ENCODE results near the gene PGP. TPM values are rescaled to one million over a fixed set of nuclear protein-coding genes. Genes with fewer than 3 reads are reported as not detected.

The PGP gene
- total RNA-seq, 2 experiments from 2014 or later, result 11.2 to 12.2 TPM

GRCh38 chr16:2235695-2236336 lies 21.2 kb upstream of the PGP start:
- H3K4me3 Mint-ChIP-seq, result no peak overlapping the region
- no peaks in the 10 kb centered on the region for H3K27me3 Mint-ChIP-seq (ENCODE audit: low read depth)
- peaks cover 15% of the 10 kb centered on the region for H3K36me3 Mint-ChIP-seq (ENCODE audit: low read depth)
- no peaks in the 10 kb centered on the region for H3K9me3 Mint-ChIP-seq
- no peak for DNase-seq
- CTCF ChIA-PET, result no interaction called here
- no peaks in the 10 kb centered on the region for H3K4me1 Mint-ChIP-seq (ENCODE audit: low read depth)
- no peak overlapping the region for H3K27ac Mint-ChIP-seq
- intact Hi-C loops (cut with micrococcal nuclease), result no loop called here

- CTCF ChIA-PET, result no interaction called here
Measured at GRCh38 chr16:2235234-2235651, 20.6 kb upstream of the PGP start.

GRCh38 chr16:2234813-2235170 lies 20.2 kb upstream of the PGP start:
- intact Hi-C loops (cut with micrococcal nuclease), result no loop called here
- DNase-seq, result no peak
- CTCF ChIA-PET, result no interaction called here
- Mint-ChIP-seq H3K4me3 (no peak overlapping the region), H3K27ac (no peak overlapping the region), H3K36me3 (ENCODE audit: low read depth) (peaks cover 18% of the 10 kb centered on the region), H3K27me3 (ENCODE audit: low read depth) (no peaks in the 10 kb centered on the region), H3K9me3 (no peaks in the 10 kb centered on the region), H3K4me1 (ENCODE audit: low read depth) (no peaks in the 10 kb centered on the region)

More at GRCh38 chr16:2235234-2235651, 20.6 kb upstream of the PGP start:
- peaks cover 15% of the 10 kb centered on the region for H3K36me3 Mint-ChIP-seq (ENCODE audit: low read depth)
- H3K4me3 Mint-ChIP-seq, result no peak overlapping the region
- no peaks in the 10 kb centered on the region for H3K9me3 Mint-ChIP-seq
- H3K4me1 Mint-ChIP-seq (ENCODE audit: low read depth), result no peaks in the 10 kb centered on the region
- intact Hi-C loops (cut with micrococcal nuclease), result no loop called here
- no peak overlapping the region for H3K27ac Mint-ChIP-seq
- DNase-seq, result no peak
- no peaks in the 10 kb centered on the region for H3K27me3 Mint-ChIP-seq (ENCODE audit: low read depth)

GRCh38 chr16:2233872-2234812 lies 19.5 kb upstream of the PGP start:
- no peak overlapping the region for H3K4me3 Mint-ChIP-seq
- H3K27me3 Mint-ChIP-seq (ENCODE audit: low read depth), result no peaks in the 10 kb centered on the region
- DNase-seq, result no peak
- H3K9me3 Mint-ChIP-seq, result no peaks in the 10 kb centered on the region
- H3K4me1 Mint-ChIP-seq (ENCODE audit: low read depth), result no peaks in the 10 kb centered on the region
- H3K27ac Mint-ChIP-seq, result no peak overlapping the region
- CTCF ChIA-PET, result no interaction called here
- intact Hi-C loops (cut with micrococcal nuclease), result no loop called here
- H3K36me3 Mint-ChIP-seq (ENCODE audit: low read depth), result peaks cover 22% of the 10 kb centered on the region

- no peak overlapping the region for H3K27ac Mint-ChIP-seq
- H3K4me3 Mint-ChIP-seq, result no peak overlapping the region
- no peaks in the 10 kb centered on the region for H3K4me1 Mint-ChIP-seq (ENCODE audit: low read depth)
- no peaks in the 10 kb centered on the region for H3K9me3 Mint-ChIP-seq
- H3K36me3 Mint-ChIP-seq (ENCODE audit: low read depth), result peaks cover 22% of the 10 kb centered on the region
- no peaks in the 10 kb centered on the region for H3K27me3 Mint-ChIP-seq (ENCODE audit: low read depth)
- intact Hi-C loops (cut with micrococcal nuclease), result no loop called here
- no peak for DNase-seq
- CTCF ChIA-PET, result no interaction called here
Measured at GRCh38 chr16:2233046-2233775, 18.6 kb upstream of the PGP start.

GRCh38 chr16:2232094-2232990 lies 17.7 kb upstream of the PGP start:
- H3K9me3 Mint-ChIP-seq, result no peaks in the 10 kb centered on the region
- H3K4me1 Mint-ChIP-seq (ENCODE audit: low read depth), result no peaks in the 10 kb centered on the region
- no peak overlapping the region for H3K27ac Mint-ChIP-seq
- peaks cover 22% of the 10 kb centered on the region for H3K36me3 Mint-ChIP-seq (ENCODE audit: low read depth)
- no peak overlapping the region for H3K4me3 Mint-ChIP-seq
- intact Hi-C loops (cut with micrococcal nuclease), result no loop called here
- no peak for DNase-seq
- CTCF ChIA-PET, result no interaction called here
- H3K27me3 Mint-ChIP-seq (ENCODE audit: low read depth), result no peaks in the 10 kb centered on the region

GRCh38 chr16:2231016-2231931 lies 16.6 kb upstream of the PGP start:
- Mint-ChIP-seq H3K27ac (no peak overlapping the region), H3K9me3 (no peaks in the 10 kb centered on the region), H3K4me1 (ENCODE audit: low read depth) (peaks cover 3% of the 10 kb centered on the region), H3K27me3 (ENCODE audit: low read depth) (no peaks in the 10 kb centered on the region), H3K4me3 (no peak overlapping the region), H3K36me3 (ENCODE audit: low read depth) (peaks cover 22% of the 10 kb centered on the region)
- CTCF ChIA-PET, result no interaction called here
- no peak for DNase-seq
- intact Hi-C loops (cut with micrococcal nuclease), result no loop called here

- Mint-ChIP-seq H3K9me3 (no peaks in the 10 kb centered on the region), H3K4me1 (ENCODE audit: low read depth) (peaks cover 8% of the 10 kb centered on the region), H3K27me3 (ENCODE audit: low read depth) (no peaks in the 10 kb centered on the region), H3K27ac (no peak overlapping the region), H3K4me3 (no peak overlapping the region), H3K36me3 (ENCODE audit: low read depth) (peaks cover 19% of the 10 kb centered on the region)
- CTCF ChIA-PET, result no interaction called here
- intact Hi-C loops (cut with micrococcal nuclease), result no loop called here
- no peak for DNase-seq
Measured at GRCh38 chr16:2230376-2230775, 15.7 kb upstream of the PGP start.

- intact Hi-C loops (cut with micrococcal nuclease), result no loop called here
- no peak overlapping the region for H3K27ac Mint-ChIP-seq
- no peaks in the 10 kb centered on the region for H3K9me3 Mint-ChIP-seq
- no peak for DNase-seq
- no peaks in the 10 kb centered on the region for H3K27me3 Mint-ChIP-seq (ENCODE audit: low read depth)
- peaks cover 13% of the 10 kb centered on the region for H3K4me1 Mint-ChIP-seq (ENCODE audit: low read depth)
- H3K4me3 Mint-ChIP-seq, result no peak overlapping the region
- peaks cover 17% of the 10 kb centered on the region for H3K36me3 Mint-ChIP-seq (ENCODE audit: low read depth)
- CTCF ChIA-PET, result no interaction called here
Measured at GRCh38 chr16:2229632-2230250, 15.1 kb upstream of the PGP start.

- CTCF ChIA-PET, result no interaction called here
Measured at GRCh38 chr16:2229091-2229490, 14.5 kb upstream of the PGP start.

More at GRCh38 chr16:2229091-2229490, 14.5 kb upstream of the PGP start:
- H3K4me1 Mint-ChIP-seq (ENCODE audit: low read depth), result peaks cover 19% of the 10 kb centered on the region
- H3K4me3 Mint-ChIP-seq, result no peak overlapping the region
- peaks cover 16% of the 10 kb centered on the region for H3K36me3 Mint-ChIP-seq (ENCODE audit: low read depth)
- intact Hi-C loops (cut with micrococcal nuclease), result no loop called here
- H3K27ac Mint-ChIP-seq, result no peak overlapping the region
- no peaks in the 10 kb centered on the region for H3K27me3 Mint-ChIP-seq (ENCODE audit: low read depth)
- DNase-seq, result no peak
- H3K9me3 Mint-ChIP-seq, result no peaks in the 10 kb centered on the region

Data from activated naive CD4-positive, alpha-beta T cell treated with anti-CD3 and anti-CD28 coated beads for 36 hours (primary cell).